Stimulated activated naive CD8-positive, alpha-beta T cell treated with anti-CD3 and anti-CD28 coated beads, Interleukin-15, Interleukin-2, amounts not matched to agents 100 ng/mL and 50 ng/mL, for 24 hours (primary cell): ENCODE results near the gene ZNF609.

ENCODE experiments used
- H3K27ac Mint-ChIP-seq: one replicate; pipeline ENCODE4 v1.8.0; 2021; ENCODE audit warnings: mild to moderate bottlenecking, mixed read lengths
- H3K27me3 Mint-ChIP-seq: one replicate; pipeline ENCODE4 v1.8.0; 2021; ENCODE audit warnings: mixed read lengths
- H3K36me3 Mint-ChIP-seq: one replicate; pipeline ENCODE4 v1.8.0; 2021; ENCODE audit warnings: low read depth, mixed read lengths
- H3K4me1 Mint-ChIP-seq: one replicate; pipeline ENCODE4 v1.8.0; 2021; ENCODE audit warnings: low read depth, mixed read lengths
- H3K4me3 Mint-ChIP-seq: one replicate; pipeline ENCODE4 v1.8.0; 2021; ENCODE audit warnings: mild to moderate bottlenecking, mixed read lengths
- H3K9me3 Mint-ChIP-seq: one replicate; pipeline ENCODE4 v1.8.0; 2021; ENCODE audit warnings: mixed read lengths

Gene ZNF609

GRCh38 chr15:64460206-64460723, at the start of gene ZNF609:
Gene ZNF609, plus strand, starts transcription at chr15:64460578. Its CDS starts 38,842 bp downstream, at chr15:64499420.
- H3K36me3 Mint-ChIP-seq, result peaks cover 28% of the 10 kb centered on the region
- H3K4me3 Mint-ChIP-seq, result peak within 1 kb of the TSS; percentile 90
- H3K27ac Mint-ChIP-seq, result peak within 1 kb of the TSS; percentile 96
- no peaks in the 10 kb centered on the region for H3K27me3 Mint-ChIP-seq
- H3K4me1 Mint-ChIP-seq, result peaks cover 88% of the 10 kb centered on the region
- no peaks in the 10 kb centered on the region for H3K9me3 Mint-ChIP-seq

DNA sequence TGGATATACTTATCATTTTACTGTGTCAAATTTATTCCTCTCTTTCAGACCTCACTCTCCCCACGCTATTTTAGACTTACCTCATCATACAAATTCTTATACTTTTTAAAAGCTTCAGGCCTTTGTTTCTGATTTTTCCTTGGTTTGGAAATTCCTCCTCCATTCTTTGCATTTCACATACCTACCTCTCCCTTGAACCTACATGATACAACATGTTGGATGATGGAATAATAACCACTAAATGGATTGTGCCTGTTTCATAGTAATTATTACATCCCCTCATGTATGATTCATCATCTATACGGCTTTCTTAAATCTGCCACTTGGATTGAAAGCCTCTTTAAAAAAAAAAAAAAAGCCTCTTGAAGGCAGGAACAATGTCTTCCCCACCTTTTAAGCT, 48.2 kb upstream of the ZNF609 start:
- no peak overlapping the region for H3K27ac Mint-ChIP-seq
- no peaks in the 10 kb centered on the region for H3K9me3 Mint-ChIP-seq
- no peaks in the 10 kb centered on the region for H3K4me1 Mint-ChIP-seq
- no peak overlapping the region for H3K4me3 Mint-ChIP-seq
- H3K36me3 Mint-ChIP-seq, result peaks cover 61% of the 10 kb centered on the region
- H3K27me3 Mint-ChIP-seq, result no peaks in the 10 kb centered on the region

DNA sequence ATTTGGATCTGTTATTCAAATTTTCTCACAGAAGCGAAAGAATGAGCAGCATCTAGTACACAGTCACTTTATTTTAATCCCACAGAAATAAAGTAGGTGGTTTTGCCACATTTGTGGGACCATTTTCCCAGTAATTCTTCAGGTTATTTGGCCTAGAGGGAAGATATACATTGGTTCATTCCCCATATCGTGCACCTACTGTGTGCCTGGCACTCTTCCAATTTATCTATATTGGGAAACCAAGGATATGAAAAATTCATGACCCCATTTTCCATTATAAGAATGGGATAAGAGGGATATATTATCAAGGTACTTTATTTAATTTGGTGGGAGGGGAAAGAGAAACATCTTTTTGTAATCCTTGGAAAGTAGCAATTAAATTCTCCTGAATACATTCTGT, 37.7 kb upstream of the ZNF609 start:
- H3K36me3 Mint-ChIP-seq, result peaks cover 40% of the 10 kb centered on the region

GRCh38 chr15:64423970-64424369, 36.4 kb upstream of the ZNF609 start:
- Mint-ChIP-seq H3K4me1 (peaks cover 27% of the 10 kb centered on the region), H3K27ac (peak overlapping the region; percentile 2), H3K36me3 (peaks cover 34% of the 10 kb centered on the region), H3K9me3 (no peaks in the 10 kb centered on the region), H3K27me3 (no peaks in the 10 kb centered on the region), H3K4me3 (no peak overlapping the region)

More for the DNA sequence above, 37.7 kb upstream of the ZNF609 start:
- no peaks in the 10 kb centered on the region for H3K27me3 Mint-ChIP-seq
- H3K4me1 Mint-ChIP-seq, result peaks cover 14% of the 10 kb centered on the region
- H3K27ac Mint-ChIP-seq, result no peak overlapping the region
- no peaks in the 10 kb centered on the region for H3K9me3 Mint-ChIP-seq
- no peak overlapping the region for H3K4me3 Mint-ChIP-seq

- no peak overlapping the region for H3K4me3 Mint-ChIP-seq
- H3K27me3 Mint-ChIP-seq, result no peaks in the 10 kb centered on the region
- peaks cover 34% of the 10 kb centered on the region for H3K36me3 Mint-ChIP-seq
These were observed 35.2 kb upstream of the ZNF609 start for GRCh38 chr15:64425221-64425620.

GRCh38 chr15:64426845-64427465, 33.4 kb upstream of the ZNF609 start:
- no peaks in the 10 kb centered on the region for H3K27me3 Mint-ChIP-seq
- no peak overlapping the region for H3K4me3 Mint-ChIP-seq

More at GRCh38 chr15:64425221-64425620, 35.2 kb upstream of the ZNF609 start:
- Mint-ChIP-seq H3K9me3 (no peaks in the 10 kb centered on the region), H3K27ac (peak overlapping the region; percentile 3), H3K4me1 (peaks cover 38% of the 10 kb centered on the region)

GRCh38 chr15:64429448-64429847, 30.9 kb upstream of the ZNF609 start:
- Mint-ChIP-seq H3K36me3 (peaks cover 28% of the 10 kb centered on the region), H3K4me3 (peak overlapping the region; percentile 49), H3K4me1 (peaks cover 48% of the 10 kb centered on the region), H3K27ac (peak overlapping the region; percentile 86), H3K27me3 (no peaks in the 10 kb centered on the region), H3K9me3 (no peaks in the 10 kb centered on the region)

More at GRCh38 chr15:64426845-64427465, 33.4 kb upstream of the ZNF609 start:
- Mint-ChIP-seq H3K36me3 (peaks cover 42% of the 10 kb centered on the region), H3K27ac (peak overlapping the region; percentile 57), H3K9me3 (no peaks in the 10 kb centered on the region), H3K4me1 (peaks cover 48% of the 10 kb centered on the region)

DNA sequence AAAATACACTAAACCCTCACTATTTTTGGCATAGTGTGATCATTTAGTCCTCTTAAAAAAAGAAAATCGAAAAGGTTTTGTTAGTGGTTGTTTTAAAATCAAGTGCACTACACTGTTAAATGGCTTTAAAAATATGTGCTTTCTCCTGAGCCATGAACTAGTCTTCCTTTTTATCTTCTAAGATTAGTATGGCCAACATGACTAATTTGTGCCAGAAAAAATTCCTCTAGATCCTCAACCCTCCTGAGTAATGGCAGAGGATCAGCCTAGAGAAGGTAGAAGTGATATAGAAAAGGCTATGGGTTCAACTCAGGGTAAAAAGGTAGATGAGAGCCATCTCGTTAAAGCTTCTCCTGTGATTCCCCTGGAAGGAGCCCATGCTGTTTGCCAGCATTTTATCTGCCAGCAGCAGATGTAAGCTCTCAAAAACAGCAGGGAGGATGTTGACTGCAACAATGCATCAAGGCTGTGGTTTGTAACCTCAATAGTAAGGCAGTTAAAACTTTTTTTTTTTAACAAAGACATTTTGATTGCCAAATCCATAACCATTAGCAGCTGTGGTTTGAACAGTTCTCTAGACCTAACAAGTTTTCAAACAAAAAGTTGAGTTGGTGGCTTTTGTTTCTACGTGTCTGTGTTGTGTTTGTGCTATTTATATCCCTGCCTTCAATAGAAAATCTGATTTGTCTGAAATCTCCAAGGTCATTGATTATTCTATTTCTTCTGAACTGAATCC, 30.2 kb upstream of the ZNF609 start:
- peaks cover 24% of the 10 kb centered on the region for H3K36me3 Mint-ChIP-seq
- peaks cover 48% of the 10 kb centered on the region for H3K4me1 Mint-ChIP-seq
- no peaks in the 10 kb centered on the region for H3K27me3 Mint-ChIP-seq
- no peaks in the 10 kb centered on the region for H3K9me3 Mint-ChIP-seq
- H3K27ac Mint-ChIP-seq, result peak overlapping the region; percentile 86
- H3K4me3 Mint-ChIP-seq, result peak overlapping the region; percentile 49

GRCh38 chr15:64437982-64438381, 22.4 kb upstream of the ZNF609 start:
- Mint-ChIP-seq H3K4me1 (peaks cover 41% of the 10 kb centered on the region), H3K36me3 (peaks cover 11% of the 10 kb centered on the region), H3K27ac (peak overlapping the region; percentile 80), H3K4me3 (no peak overlapping the region), H3K27me3 (no peaks in the 10 kb centered on the region), H3K9me3 (no peaks in the 10 kb centered on the region)

- no peak overlapping the region for H3K4me3 Mint-ChIP-seq
- H3K27ac Mint-ChIP-seq, result peak overlapping the region; percentile 80
- H3K36me3 Mint-ChIP-seq, result peaks cover 11% of the 10 kb centered on the region
- peaks cover 50% of the 10 kb centered on the region for H3K4me1 Mint-ChIP-seq
- H3K9me3 Mint-ChIP-seq, result no peaks in the 10 kb centered on the region
- no peaks in the 10 kb centered on the region for H3K27me3 Mint-ChIP-seq
These were observed 21.5 kb upstream of the ZNF609 start for GRCh38 chr15:64438653-64439447.

DNA sequence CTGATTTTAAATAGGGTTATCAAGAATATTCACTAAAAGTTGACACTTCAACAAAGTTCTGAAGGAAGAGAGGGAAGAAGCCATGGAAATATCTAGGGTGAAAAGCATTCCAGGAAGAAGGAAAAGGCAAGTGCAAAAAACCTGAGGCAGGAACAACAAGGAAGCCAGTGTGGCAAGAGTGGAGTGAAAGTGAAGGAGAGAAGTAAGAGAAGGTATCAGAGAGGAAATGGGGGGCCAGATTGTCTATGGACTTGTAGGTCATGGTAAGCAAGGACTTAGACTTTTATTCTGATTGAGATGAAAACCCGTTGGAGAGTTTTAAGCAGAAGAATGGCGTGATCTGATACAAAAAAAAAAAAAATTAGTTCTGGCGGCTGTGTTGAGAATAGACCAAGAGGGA, 18.5 kb upstream of the ZNF609 start:
- no peaks in the 10 kb centered on the region for H3K9me3 Mint-ChIP-seq
- no peaks in the 10 kb centered on the region for H3K27me3 Mint-ChIP-seq

GRCh38 chr15:64443016-64443415, 17.4 kb upstream of the ZNF609 start:
- no peak overlapping the region for H3K4me3 Mint-ChIP-seq
- H3K4me1 Mint-ChIP-seq, result peaks cover 67% of the 10 kb centered on the region
- H3K9me3 Mint-ChIP-seq, result no peaks in the 10 kb centered on the region
- peak overlapping the region; percentile 98 for H3K27ac Mint-ChIP-seq
- H3K27me3 Mint-ChIP-seq, result no peaks in the 10 kb centered on the region
- peaks cover 16% of the 10 kb centered on the region for H3K36me3 Mint-ChIP-seq

More for the DNA sequence above, 18.5 kb upstream of the ZNF609 start:
- Mint-ChIP-seq H3K36me3 (peaks cover 7% of the 10 kb centered on the region), H3K27ac (peak overlapping the region; percentile 54), H3K4me3 (no peak overlapping the region), H3K4me1 (peaks cover 66% of the 10 kb centered on the region)

- Mint-ChIP-seq H3K4me1 (peaks cover 64% of the 10 kb centered on the region), H3K27me3 (no peaks in the 10 kb centered on the region), H3K36me3 (peaks cover 24% of the 10 kb centered on the region), H3K9me3 (no peaks in the 10 kb centered on the region), H3K4me3 (peak overlapping the region; percentile 77), H3K27ac (peak overlapping the region; percentile 98)
These were observed 16.4 kb upstream of the ZNF609 start for GRCh38 chr15:64443747-64444621.

GRCh38 chr15:64444836-64445235, 15.5 kb upstream of the ZNF609 start:
- Mint-ChIP-seq H3K4me1 (peaks cover 61% of the 10 kb centered on the region), H3K9me3 (no peaks in the 10 kb centered on the region), H3K27me3 (no peaks in the 10 kb centered on the region), H3K27ac (peak overlapping the region; percentile 98), H3K36me3 (peaks cover 27% of the 10 kb centered on the region), H3K4me3 (peak overlapping the region; percentile 77)
